ENCODE data around the gene CACNB4. TPM values are rescaled to one million over a fixed set of nuclear protein-coding genes. Genes with fewer than 3 reads are reported as not detected.

CACNB4 gene
- total and polyA plus RNA-seq, 12 donors, result 0.09 to 0.95 (median 0.38) TPM

- DNase-seq (peak in 1 of 2 donors; percentile 48), ATAC-seq (peak; percentile 50 to 87 (median 79))
- Histone ChIP-seq H3K27me3 (no peaks in the 10 kb centered on the region), H3K4me3 (peak overlapping the region in 9 of 10 donors; percentile 10 to 48 (median 38)), H3K27ac (peak overlapping the region in 2 of 10 donors; percentile 31 to 35), H3K36me3 (no peaks in the 10 kb centered on the region), H3K9me3 (peaks cover 0 to 19% (median 0%) of the 10 kb centered on the region in 11 donors), H3K4me1 (peaks cover 0 to 23% (median 11%) of the 10 kb centered on the region in 9 donors)
- intact Hi-C loops (cut with DNase I), result loop anchor here in 1 of 10 donors (10.0 kb wide), 1 partner anchor 122 kb away; the partner anchor contains the start of gene ARL5A
- peak; percentile 33 to 72 (median 66) for TF ChIP-seq CTCF (IDR thresholded peaks at IDR 0.05)
- WGBS, 2 donors, result 23 to 30% methylated on average over 15 of the region's 15 CpGs
Measured at GRCh38 chr2:151946899-151947812, 151.7 kb downstream of the CACNB4 start.

- Histone ChIP-seq H3K9me3 (peaks cover 0 to 24% (median 0%) of the 10 kb centered on the region in 11 donors), H3K27ac (no peak overlapping the region), H3K4me3 (no peak overlapping the region), H3K27me3 (no peaks in the 10 kb centered on the region), H3K4me1 (peaks cover 0 to 23% (median 11%) of the 10 kb centered on the region in 9 donors), H3K36me3 (no peaks in the 10 kb centered on the region)
- ATAC-seq (no peak), DNase-seq (no peak)
- intact Hi-C loops (cut with DNase I), result loop anchor here in 1 of 10 donors (10.0 kb wide), 1 partner anchor 122 kb away; the partner anchor contains the start of gene ARL5A
- WGBS, 2 donors, result 79% methylated on average over 6 of the region's 6 CpGs
- TF ChIP-seq CTCF (IDR thresholded peaks at IDR 0.05), result no peak
Measured at GRCh38 chr2:151946250-151946884, 152.5 kb downstream of the CACNB4 start.

- H3K27ac ChIP-seq, result no peak overlapping the region
- no peak for DNase-seq
- H3K36me3 ChIP-seq, result no peaks in the 10 kb centered on the region
- TF ChIP-seq CTCF (IDR thresholded peaks at IDR 0.05), result no peak
- no peaks in the 10 kb centered on the region for H3K27me3 ChIP-seq
- peaks cover 0 to 23% (median 11%) of the 10 kb centered on the region in 9 donors for H3K4me1 ChIP-seq
- no peak overlapping the region for H3K4me3 ChIP-seq
- 96 to 98% methylated on average over 7 of the region's 7 CpGs for WGBS, 2 donors
- H3K9me3 ChIP-seq, result peaks cover 0 to 23% (median 0%) of the 10 kb centered on the region in 11 donors
- no peak for ATAC-seq
- intact Hi-C loops (cut with DNase I), result loop anchor here in 1 of 10 donors (10.0 kb wide), 1 partner anchor 121 kb away; the partner anchor contains the start of gene ARL5A
Measured at GRCh38 chr2:151945602-151946001, 153.2 kb downstream of the CACNB4 start.

GRCh38 chr2:151945186-151945585, 153.7 kb downstream of the CACNB4 start:
- Histone ChIP-seq H3K36me3 (no peaks in the 10 kb centered on the region), H3K4me3 (no peak overlapping the region), H3K9me3 (peaks cover 0 to 20% (median 0%) of the 10 kb centered on the region in 11 donors), H3K27ac (no peak overlapping the region), H3K27me3 (no peaks in the 10 kb centered on the region), H3K4me1 (peaks cover 0 to 23% (median 11%) of the 10 kb centered on the region in 9 donors)
- no peak for DNase-seq
- TF ChIP-seq CTCF (IDR thresholded peaks at IDR 0.05), result no peak
- intact Hi-C loops (cut with DNase I), result loop anchor here in 1 of 10 donors (10.0 kb wide), 1 partner anchor 120 kb away; the partner anchor contains the start of gene ARL5A
- WGBS, 2 donors, result 92 to 96% methylated on average over 2 of the region's 2 CpGs
- no peak for ATAC-seq

All from heart right ventricle (tissue), 16 donors.